GM11168 (cell line): ENCODE data around the gene WNT7A.
"Not testable (repeated sequence)": the region's sequence is repeated elsewhere in the genome, so short reads cannot be mapped to it uniquely, and the experiment has no call there.

Experiments used
- in situ Hi-C: fragments of 300-500 bp; cut with MboI; formaldehyde crosslinking; loops from one replicate; pipeline ENCODE4 v1.12.0; 2022; ENCODE audit warnings: low sequenced_read_pairs; ENCODE audit not compliant: unreplicated experiment

WNT7A gene

DNA sequence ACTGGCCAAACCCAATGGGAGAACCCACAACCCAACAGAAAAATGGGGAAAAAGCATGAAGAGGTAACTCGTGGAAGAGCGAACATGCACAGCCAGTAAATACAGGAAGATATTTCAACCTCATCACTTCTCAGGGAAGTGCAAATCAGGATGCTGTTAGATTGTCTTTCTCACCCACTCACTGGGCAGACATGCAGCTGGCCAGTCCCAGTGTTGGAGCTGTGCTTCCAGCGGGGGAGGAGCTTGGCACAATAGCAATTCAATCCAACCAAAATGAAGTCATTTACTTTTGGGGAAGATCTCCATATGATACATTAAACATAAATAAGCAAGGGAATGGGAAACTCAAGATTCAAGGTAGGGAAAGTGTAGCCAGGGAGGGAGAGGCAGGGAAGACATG is 12.1 kb downstream of the WNT7A start:
- in situ Hi-C loops: no loop called here

DNA sequence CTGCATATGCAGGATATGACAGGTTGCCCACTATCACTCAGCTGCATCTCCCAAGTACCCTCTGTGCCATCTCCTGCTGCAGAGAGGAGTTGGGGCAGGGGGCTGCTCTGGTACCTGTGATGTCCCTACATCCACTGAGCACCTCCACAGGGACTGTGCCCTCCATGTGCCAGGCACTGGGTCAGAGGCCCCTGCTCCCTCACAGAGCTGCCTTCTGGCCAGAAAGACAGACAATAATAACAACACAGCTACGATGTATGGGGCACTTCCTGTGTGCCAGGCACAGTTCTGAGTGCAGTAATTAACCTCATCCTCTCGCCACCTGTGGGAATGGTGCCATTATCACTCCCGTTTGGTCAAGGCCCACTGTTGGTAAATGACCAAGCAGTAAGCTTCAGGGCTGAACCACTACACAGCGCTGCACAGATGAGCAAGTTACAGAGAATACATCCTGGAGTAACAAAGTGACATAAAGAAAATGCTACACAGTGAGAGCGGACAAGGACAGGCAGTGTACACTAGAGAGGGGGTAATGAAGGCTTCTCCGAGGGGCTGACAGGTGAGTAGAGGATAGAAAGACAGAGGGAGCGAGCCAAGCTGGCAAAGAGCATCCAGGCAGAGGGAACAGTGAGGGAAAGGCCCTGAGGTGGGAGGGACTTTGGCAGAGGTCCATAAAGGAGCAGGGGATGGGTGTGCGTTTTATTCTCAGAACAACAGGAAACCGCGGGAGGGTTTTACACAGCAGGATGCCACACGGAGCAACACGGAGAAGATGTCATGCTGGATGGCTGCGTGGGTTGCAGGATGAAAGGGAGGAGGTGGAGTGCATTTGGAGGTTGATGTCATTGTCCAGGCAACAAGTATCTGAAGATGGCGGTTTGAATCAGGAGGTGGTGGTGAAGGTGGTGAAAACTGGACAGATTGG is 13.6 kb downstream of the WNT7A start:
- in situ Hi-C loops: no loop called here

GRCh38 chr3:13865581-13865980 is 14.3 kb downstream of the WNT7A start:
- in situ Hi-C loops: no loop called here

- in situ Hi-C loops: no loop called here
Observed at GRCh38 chr3:13865106-13865505, 14.8 kb downstream of the WNT7A start.

DNA sequence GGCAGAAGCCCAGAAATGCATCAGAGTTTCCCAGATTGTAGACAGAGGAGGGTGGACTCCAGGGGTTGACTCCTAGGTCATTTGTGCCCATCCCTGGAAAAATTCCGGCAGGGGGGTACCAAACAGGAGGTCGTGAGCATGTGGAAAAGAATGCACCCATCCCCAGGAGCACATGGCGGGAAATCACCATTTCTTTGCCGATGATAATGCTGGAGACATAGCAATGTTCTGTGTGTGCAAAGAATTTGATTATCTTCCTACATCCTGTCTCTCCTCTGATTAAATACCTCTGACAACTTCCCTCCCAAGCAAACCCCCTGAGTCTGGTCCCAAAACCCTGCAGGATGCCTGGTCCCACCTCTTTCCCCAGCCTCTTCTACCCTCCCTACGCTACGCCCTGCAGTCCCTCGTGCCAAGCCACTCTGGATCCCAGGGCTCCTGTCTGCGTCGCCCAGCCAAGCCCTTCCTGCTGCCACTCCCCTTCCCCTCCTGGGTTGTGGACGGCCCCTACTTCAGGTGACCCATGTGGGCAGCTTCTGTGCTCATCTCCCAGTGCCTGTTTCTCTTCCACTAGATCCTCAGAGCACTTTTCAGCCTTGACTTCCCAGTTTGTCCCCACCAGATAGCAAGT is 15.8 kb downstream of the WNT7A start:
- in situ Hi-C loops: no loop called here

DNA sequence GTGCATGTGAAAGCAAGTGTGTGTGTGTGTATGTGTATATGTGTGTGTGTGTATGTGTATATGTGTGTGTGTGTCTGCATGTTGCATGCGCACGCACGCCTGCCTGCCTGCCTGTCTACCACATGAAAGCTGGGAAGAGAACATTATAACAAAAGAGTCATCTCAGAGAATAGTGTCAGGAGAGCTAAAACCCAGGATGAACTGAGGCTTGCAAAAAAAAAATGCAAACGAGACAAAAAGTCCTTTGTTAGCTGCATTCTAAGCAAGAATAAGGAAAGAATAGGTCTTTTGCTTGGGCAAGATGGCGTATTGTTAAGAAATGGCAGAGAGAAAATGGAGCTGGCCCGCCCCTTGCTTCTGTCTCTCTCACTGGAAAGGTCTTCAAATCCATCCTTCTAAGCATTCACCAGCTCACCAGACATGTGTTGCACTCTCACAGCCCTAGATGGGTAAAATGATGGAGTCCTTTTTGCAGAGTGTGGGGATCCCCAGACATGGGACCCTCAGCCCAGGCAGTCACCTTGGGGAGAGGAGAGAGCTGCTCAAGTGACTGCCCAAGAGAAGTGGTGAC is 16.4 kb downstream of the WNT7A start:
- in situ Hi-C loops: no loop called here

- in situ Hi-C loops: no loop called here
Observed at GRCh38 chr3:13861461-13861860, 18.4 kb downstream of the WNT7A start.

DNA sequence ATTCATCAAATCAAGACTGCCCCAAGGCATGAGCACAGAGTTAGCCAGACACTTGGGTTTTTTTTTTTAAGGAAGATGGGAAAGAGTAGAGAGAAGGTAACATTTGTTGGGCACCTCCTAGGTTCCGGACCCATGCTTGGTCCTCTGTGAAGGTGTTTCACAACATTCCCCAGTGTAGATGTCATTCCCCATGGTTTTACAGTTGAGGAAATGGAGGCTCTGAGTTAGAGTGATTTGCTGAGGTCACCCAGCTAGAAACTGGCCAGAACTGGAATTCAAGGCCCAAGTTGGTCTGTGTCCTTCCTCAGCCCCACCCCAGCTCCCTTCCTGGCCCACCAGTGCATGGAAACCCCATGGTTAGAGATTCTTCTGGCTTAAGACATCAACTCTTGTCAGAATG is 19.9 kb downstream of the WNT7A start:
- in situ Hi-C loops: no loop called here

DNA sequence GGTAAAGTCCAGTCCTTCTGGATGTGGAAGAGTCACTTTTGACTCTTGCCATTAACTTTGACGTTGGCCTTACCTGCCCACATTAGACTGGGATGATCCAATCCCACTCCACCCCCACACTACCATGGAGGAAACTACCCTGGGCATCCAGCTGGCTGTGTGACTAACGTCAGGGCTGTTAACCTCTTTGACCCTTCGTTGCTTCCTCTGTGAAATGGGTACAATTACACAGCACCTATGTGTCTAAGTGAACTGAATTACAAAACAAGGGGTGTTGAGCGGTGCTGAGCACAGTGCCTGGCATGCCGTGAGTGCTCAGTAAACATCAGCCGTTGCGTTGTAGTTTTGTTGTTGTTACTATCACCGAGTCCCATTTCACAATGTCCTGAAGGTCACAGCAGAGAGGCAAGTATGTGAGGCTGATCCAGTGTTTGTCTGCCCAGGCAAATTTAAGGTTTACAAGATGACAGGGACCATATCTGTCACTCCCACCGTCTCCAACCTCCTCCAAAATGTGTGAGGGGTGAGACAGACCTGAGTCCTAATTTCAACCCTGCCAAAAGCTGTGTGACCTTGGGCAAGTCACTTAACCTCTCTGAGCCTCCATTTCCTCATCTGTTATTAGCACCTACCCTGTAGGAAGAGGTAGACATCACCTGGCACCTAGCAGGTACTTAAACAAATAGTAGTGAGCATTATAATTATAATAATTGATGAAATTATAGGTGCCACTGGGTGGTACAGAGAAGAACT is 20.9 kb downstream of the WNT7A start:
- in situ Hi-C loops: no loop called here

- in situ Hi-C loops: no loop called here
Observed at GRCh38 chr3:13857702-13858380, 22.0 kb downstream of the WNT7A start.

- in situ Hi-C loops: not testable (repeated sequence)
Observed at GRCh38 chr3:13856628-13857027, 23.2 kb downstream of the WNT7A start.

DNA sequence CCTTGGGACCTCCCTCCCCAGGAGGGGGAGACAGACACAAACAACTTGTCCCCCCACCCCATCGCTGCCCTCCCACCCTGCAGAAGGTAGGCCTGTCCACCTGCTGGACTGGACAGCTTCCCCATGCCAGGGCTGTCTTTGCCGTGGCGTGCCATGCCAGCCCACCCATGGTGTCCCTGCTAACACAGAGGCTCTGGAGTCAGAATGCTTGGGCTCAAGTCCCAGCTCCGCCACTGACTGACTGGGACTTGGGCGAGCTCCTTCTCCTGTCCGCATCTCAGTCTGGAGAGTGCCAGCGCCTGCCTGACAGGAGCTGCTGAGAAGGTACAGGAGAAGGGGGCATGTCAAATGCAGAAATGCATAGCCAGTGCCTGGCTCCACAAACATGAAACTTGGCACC is 23.9 kb downstream of the WNT7A start:
- in situ Hi-C loops: no loop called here

- in situ Hi-C loops: no loop called here
Observed at GRCh38 chr3:13854492-13854891, 25.4 kb downstream of the WNT7A start.

- in situ Hi-C loops: no loop called here
Observed at GRCh38 chr3:13853978-13854296, 25.9 kb downstream of the WNT7A start.

DNA sequence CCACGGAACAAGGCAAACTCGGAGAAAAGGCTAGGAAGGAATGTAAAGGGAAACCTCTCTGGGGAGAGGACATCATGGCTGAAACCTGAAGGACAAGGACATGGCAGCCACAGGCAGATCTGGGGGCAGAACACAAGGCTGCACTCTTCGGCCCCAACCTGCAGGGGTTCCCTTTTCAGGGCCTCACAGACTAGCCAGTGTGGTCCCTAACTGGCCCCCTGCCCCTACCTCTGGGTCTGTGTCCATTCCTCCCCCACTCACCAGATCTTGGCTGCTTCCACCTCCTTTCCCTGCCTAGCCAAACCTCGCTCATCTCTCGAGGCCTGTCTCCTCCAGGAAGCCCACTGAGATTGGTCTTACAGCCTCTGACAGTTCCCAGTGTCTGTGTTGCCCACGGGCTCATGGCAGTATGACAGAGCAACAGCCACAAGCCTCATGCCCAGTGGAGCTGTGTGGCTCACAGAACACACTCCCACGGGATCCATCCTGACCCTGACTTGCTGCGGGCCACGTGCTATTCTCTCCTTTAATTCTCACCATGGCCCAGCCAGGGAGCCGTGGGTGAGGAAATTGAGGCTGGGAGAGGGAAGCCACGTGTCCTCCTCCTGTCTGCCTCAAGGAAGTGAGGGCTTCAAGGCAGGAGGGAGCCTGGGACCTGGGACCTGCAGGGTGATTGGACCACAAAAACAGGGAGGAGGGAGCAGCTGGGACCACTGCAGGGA is 26.5 kb downstream of the WNT7A start:
- in situ Hi-C loops: no loop called here

- in situ Hi-C loops: no loop called here
Observed at GRCh38 chr3:13852638-13853009, 27.2 kb downstream of the WNT7A start.

DNA sequence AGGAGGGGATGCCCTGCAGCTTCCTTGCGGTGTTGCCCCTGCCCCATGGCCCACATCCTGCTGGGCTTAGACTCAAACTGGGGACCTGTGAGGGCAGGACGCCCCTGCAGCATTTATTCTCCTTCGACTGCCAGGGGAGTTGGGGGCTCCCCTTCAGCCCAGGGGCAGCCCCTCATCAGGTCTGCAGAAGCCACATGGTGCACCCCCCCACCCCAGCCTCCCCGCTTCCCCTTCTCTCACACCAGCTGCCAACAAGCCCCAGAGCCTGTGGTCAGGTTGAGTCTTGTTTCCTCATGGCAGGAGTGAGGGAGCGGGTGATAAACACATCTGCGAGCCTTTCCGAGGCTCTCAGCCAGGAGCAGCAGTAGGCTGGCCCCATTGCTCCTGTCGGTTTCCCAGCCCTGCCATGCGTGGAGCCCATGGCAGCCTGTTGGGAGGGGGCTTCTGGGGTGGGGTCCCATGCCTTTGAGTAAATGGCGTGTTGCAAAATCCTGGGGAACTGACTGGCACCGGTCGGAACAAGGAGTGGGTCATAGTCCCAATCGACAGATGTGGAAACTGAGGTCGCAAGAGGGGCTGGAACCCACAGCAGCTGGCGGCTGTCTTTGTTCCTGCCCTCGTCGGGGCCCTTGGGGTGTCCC is 27.8 kb downstream of the WNT7A start:
- in situ Hi-C loops: no loop called here

GRCh38 chr3:13851091-13851849 is 28.6 kb downstream of the WNT7A start:
- in situ Hi-C loops: no loop called here
